ENCODE results near the gene HRAS.
"Not testable (repeated sequence)": the region's sequence is repeated elsewhere in the genome, so short reads cannot be mapped to it uniquely, and the experiment has no call there.

Gene HRAS

DNA sequence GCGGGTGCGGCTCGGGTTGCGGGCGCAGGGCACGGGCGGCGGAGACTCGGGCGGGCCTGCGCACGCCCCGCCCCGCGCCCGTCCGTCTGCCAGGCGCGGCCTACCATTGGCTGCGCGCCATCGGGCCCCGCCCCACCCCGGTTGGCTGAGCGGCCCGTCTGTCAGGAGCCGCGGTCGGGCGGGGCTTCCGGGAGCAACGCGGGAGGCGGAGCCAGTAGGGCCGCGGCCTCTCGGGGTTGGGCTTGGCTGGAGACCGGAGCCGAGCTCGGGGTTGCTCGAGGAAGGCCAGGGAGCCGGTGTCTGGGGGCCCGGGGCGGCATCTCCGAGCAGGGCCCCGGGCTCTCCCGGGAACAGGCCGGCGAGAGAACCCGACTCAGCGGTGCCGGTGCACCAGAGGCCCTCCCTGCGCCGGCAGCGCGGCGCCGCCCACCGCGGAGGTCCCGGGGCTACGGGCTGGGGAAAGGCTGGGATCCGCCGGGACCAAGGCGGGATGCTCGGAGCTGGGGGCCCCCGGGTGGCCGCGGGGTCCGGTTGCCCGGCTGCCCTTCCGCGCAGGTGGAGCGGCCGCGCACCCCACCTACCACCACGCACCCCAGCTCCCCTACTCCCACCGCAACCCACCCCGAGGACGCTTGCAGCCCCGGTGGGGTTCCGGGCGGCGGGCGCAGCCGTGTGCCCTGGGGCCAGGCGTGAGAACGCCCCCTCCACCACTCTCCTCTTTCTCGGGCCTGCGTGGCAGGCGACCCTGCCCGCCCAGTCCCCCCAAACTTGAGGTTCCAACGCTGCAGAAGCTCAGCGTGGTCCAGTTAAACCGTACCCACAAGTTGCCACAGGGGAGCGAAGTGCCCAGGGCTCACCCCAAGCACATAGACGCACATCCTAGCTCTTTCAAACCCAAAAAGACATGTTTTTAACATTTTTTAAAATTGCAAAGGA, at the start of gene HRAS:
TSS of gene HRAS (minus strand) at position 58 of the 936 bp plus-strand sequence.
- FAIRE-seq = peak; percentile 92

DNA sequence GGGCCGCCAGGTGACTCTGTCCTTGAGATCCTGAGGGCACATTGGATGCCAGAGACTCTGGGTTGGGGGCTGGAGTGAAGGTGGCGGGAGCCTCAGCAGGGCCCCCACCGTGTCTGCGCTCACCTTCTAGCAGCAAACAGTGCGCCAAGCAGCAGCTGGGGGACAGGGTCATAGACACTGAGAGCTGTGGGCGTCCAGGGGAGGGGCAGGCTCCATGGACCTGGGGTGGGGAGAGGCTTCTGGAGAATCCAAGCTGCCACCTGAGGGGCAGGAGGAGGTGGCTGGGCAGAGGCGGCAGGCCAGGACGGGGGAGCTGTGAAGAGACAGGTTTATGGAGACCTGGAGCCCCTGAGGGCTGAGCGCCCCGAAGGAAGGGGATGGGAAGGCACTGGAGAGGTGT, 48.9 kb upstream of the HRAS start:
- FAIRE-seq (no peak), DNase-seq (ENCODE audit: insufficient read length, low spot score) (no peak)

More for the DNA sequence above, at the start of gene HRAS:
- DNase-seq (ENCODE audit: insufficient read length, low spot score) = peak; percentile 99

DNA sequence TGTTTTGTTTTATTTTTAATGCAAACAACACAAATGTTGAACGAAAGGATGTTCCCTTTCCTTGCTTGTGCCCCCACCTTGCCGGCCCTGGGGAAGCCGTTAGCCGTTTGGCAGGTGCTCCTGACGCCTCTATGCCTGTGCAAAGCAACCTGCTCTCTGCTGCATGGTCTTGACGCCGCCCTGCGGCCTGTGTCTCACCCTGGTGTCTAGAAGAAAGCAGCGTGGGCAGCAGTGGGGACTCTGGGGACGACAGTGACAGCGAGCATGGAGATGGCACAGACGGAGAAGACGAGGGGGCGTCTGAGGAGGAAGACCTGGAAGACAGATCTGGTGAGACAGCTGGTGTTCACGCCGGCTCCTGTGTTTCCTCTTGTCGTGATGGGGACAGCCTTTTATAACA, 46.4 kb upstream of the HRAS start:
- DNase-seq (ENCODE audit: insufficient read length, low spot score) = no peak
- no peak for FAIRE-seq

DNA sequence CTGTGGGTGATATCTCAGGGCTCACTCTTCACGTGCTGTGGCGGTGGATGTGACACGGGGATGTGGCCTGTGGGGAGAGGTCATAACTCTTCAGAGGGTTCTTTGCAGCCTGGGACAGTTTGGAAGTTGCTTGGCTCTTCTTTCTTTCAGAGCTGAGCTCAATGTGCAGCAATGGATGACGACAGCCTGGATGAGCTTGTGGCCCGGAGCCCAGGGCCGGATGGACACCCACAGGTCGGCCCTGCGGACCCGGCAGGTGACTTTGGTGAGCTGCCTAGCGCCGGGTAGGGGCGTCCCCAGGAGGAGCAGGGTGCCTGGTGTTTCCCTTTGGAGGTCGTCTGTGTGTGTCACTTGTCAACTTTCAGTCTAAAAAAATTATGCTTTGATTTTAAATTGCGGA, 46.0 kb upstream of the HRAS start:
- no peak for DNase-seq (ENCODE audit: insufficient read length, low spot score)

DNA sequence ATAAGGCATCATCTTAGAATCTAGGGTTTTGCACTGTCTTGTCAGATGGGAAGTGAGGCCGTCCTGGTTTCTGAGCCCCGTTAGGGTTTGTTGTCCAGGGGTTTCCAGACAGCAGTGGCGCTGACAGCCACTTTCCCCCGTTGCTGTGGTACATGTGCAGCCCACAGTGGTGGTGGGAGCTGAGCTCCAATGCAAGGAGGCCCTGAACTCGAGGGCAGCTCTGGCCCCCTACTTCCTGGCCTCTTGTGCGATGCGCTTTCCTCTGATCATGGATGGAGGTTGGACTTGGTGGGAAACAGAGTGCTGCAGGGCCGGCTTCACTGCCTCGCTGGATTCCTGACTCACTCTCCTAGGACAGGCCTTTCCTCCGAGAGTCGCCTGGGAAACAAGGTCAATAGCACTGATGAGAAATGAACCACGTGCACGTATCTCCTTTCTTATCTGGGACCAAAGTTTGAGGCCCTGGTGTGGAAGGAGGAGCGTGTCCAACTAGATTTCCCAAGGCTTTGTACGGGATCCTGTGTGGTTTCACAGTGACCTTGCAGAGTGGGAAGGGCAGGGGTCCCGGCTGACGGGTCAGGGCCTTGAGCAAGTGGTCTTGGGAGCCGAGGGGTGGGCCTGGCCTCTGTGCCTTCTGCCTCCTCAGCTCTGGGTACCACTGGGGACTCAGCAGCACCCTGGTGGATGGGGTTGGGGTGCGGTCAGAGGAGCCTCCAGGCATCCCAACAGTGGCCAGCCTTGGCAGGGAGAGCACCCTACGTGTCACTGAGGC, 44.6 kb upstream of the HRAS start:
- DNase-seq (ENCODE audit: insufficient read length, low spot score) (no peak), FAIRE-seq (no peak)

More for the DNA sequence above, 46.0 kb upstream of the HRAS start:
- no peak for FAIRE-seq

DNA sequence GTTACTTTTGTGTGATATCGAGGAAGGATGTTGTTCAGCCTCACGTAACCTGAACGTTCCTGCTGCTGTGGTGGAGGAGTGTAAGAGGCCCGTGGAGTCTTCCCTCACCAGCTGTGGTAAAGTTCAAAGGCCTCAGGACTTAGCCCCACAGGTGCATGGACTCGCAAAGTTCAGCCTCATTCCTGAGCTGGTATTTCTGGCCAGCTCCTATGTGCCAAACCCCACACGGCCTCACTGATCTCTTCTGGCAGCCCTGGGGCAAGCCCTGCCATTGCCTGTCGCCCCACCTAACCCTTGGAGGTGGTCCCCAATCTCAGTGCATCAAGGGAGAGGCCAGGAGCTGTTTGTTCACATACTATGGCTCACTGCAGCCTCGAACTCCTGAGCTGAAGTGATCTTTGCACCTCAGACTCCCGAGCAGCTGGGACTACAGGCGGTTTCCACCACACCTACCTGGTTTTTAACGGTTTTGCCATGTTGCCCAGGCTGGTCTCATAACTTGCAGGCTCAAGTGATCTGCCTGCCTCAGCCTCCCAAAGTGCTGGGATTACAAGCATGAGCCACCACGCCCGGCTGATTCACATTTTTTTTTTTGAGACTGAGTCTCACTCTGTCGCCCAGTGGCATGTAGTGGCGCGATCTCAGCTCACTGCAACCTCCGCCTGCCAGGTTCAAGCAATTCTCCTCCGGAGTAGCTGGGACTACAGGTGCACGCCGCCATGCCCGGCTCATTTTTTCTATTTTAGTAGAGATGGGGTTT, 43.1 kb upstream of the HRAS start:
- DNase-seq (ENCODE audit: insufficient read length, low spot score) = no peak
- FAIRE-seq = no peak

DNA sequence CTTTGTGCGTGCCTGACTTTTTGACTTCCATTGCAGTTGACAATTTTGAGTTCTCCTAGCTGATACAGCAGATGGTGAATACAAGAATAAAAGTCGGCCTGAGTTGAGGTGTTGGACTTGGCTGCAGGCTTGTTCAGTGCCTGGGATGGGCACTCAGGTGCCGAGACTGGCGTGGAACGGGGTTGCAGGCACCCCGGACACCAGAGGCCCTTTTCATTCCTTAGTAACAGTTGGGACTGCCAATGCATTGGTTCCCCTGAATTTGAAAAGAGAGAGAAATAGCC, 42.2 kb upstream of the HRAS start:
- DNase-seq (ENCODE audit: insufficient read length, low spot score) (no peak), FAIRE-seq (no peak)

DNA sequence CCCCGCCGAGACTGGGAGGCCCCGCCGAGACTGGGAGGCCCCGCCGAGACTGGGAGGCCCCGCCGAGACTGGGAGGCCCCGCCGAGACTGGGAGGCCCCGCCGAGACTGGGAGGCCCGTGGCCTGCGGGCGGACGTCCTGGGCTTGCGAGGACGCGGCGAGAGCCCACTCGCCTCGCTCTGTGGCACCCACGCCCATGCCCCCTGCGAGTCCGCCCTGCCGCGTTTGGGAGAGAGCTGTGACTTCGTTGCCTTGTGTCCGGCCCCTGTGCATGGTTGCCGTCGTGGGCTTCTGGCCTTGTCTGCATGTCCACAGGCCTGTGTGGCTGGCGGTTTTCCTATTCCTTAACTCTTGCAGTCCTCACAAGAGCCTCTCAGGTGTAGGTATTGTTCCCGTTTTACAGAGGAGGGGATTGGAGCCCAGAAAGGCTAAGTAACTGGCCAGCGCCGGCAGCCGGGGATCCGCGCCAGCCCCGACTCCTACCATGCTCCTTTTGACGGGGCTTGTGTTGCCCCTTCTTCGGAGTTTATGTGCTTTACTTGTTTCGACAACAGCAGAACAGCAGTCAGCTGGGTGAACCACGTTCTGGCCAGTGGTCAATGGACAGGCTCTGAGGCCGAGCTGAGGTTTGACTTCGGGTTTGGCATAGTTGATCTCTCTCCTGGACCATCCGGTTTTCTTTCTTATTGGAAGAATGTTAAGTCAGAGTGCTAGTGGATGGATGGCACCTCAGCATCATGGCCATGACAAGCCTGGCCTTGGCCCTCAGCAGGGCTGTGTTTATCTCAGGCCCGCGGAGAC, 41.6 kb upstream of the HRAS start:
- FAIRE-seq (peak; percentile 48), DNase-seq (ENCODE audit: insufficient read length, low spot score) (no peak)

DNA sequence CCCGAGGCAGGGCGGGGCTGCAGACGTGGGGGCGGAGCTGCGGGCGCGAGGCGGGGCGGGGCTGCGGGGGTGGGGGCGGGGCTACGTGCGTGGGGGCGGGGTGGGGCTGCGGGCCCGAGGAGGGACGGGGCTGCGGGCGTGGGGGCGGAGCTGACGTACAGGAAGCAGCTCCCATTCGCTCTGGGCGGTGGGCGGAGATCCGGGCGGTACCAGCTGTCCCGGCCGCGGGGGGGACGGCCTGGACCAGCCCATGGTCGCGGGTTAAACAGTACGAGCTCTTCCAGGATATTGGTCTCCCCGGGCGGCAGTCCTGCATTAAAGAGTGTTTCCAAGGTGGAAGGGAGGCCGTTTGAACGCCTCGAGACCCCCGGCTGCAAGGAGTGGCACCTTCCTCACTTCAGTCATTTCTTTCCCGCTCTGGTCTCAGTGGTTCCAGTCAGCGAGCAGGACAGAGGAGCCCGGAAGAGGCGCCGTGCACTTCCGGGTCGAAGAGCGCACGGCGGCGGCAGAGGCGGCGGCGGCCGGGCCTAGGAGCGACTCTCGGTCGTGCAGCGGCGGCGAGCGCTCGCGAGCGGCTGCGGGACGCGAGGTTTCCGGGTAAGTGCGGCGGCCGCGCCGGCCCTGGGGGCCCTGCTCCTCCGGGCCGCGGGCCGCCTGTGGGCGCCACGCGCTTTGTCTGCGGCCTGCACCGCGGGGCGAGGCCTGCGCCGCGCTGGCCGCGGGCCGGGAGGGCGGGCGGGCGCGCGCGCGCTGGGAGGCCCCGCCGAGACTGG, 40.8 kb upstream of the HRAS start, which contains the start of gene PHRF1:
TSS of gene PHRF1 (plus strand) at position 475 of the 773 bp plus-strand sequence. CDS start 5,043 bp downstream, outside the sequence.
- peak; percentile 97 for FAIRE-seq

DNA sequence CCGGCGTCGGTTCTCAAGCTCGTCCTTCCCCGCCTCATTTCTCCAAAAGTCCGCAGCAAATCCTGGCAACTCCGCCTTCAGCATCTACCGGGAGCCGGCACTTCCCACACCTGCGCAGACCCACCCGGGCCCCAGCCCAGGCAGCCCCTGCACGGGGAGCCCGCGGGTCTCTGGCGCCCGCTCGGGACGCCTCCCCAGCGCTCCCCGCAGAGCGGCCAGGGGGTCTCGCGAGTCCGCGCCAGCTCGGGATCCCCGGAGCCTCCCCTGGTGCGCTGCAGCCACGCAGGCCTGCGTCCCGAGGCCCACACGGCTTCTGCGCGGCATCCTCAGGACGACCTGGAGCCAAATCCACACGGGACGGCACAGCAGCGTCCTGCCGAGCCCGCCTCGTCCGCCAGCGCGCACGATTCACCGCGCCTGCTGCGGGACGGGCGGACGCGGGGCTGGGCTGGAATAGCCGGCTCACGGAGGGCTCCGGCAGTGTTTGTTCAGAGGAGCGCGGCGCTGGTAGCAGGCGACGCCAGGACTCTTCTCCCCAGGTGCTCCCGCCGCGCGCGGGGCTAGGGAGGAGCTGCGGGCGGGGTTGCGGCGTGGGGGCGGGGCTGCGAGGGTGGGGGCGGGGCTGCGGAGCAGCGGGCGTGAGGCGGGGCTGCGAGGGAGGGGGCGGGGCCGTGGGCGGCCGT, 40.1 kb upstream of the HRAS start:
- DNase-seq (ENCODE audit: insufficient read length, low spot score) = peak; percentile 77
- FAIRE-seq = no peak

More for the DNA sequence above, 40.8 kb upstream of the HRAS start, which contains the start of gene PHRF1:
- peak; percentile 100 for DNase-seq (ENCODE audit: insufficient read length, low spot score)

DNA sequence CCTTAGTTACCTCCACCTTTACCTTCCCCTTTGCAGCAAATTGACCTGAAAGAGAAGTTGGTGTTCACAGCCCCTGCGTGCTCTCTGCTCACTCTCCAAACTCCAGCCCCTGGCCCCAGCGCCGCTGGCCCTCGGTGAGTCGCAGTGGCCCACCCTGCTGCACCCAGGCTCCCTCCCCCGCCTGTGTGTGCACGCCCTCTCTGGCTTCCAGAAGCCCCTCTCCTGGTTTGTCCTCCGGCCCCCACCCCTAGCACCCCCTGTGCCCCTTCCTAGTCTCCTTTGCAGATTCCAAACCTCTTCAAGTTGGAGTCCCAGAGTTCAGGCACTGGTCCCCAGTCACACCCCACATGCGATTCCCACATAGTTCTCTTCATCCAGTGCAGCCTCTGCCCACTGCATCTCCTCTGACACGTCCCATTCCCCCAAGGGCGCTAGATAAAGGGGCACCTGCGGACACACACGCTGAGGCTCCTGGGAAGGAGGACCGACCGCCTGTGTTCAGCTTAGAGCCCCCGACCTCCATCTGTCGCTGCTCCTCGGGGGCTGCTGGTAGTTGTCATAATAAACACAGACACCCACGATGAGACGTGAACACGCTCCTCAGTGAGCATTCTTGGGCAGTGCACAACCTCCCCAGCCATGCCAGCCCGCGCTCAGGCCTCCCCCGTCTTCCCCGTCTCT, 39.4 kb upstream of the HRAS start:
- peak; percentile 67 for FAIRE-seq
- no peak for DNase-seq (ENCODE audit: insufficient read length, low spot score)

DNA sequence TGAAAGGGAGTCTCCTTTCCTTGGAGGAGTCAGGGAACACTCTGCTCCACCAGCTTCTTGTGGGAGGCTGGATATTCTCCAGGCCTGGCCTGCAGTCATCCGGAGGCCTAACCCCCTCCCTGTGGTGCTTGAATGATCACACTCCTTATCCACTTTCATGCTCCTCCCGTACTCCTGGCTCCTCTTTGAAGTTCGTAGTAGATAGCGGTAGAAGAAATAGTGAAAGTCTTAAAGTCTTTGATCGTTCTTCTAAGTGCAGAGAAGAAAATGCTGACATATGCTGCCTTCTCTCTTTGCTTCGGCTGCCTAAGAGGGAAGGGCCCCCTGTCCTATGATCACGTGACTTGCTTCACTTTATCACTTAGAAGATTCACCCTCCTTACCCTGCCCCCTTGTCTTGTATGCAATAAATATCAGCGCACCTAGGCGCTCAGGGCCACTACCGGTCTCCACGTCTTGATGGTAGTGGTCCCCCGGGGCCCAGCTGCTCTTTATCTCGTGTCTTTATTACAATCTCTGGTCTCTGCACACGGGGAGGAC, 38.7 kb upstream of the HRAS start:
- not testable (repeated sequence) for DNase-seq (ENCODE audit: insufficient read length, low spot score); FAIRE-seq

DNA sequence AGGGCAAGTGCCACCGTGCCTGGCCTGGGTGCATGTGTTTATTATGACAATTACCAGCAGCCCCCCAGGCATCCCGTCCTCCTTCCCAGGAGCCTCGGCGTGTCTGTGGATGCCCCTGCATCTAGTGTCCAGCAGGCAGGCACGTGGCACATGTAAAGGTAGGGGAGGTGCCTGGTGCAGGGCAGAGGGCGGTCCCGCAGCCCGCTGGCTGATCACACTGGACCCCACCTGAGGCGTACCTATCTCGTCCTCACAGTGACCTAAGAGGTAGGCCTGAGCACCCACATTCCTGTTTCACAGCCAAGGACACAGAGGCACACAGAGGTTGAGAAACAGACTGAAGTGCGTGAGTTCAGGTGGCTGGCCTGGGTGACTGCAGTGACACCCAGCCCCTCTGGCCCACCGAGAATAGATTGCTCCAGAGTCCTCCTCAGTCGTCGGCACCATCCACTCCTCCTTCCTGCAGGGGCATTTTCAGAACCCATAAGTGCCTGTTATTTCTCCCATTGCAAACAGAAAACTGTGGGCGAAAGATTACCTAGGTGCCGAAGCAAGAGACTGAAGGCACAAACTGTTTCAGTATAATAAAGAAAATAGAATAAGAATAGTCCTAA, 37.9 kb upstream of the HRAS start:
- no peak for FAIRE-seq
- no peak for DNase-seq (ENCODE audit: insufficient read length, low spot score)

DNA sequence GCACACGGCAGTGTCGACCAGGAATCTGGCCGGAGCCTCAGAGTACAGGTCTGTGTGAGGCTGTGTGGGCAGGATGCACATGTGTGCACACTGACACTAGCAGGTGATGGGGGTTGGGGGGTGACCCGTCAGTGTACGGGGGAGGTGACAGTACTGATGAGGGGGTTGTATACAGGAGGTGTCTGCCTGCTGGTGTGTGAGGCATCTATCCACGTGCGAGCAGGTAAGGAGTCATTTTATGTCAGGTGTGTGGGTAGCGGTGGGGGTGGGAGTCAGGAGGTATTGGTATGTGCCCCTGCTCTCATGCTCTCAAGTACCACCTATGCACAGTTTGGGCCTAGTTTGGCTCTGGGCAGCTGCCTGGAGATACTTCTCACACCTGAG, 36.4 kb upstream of the HRAS start:
- FAIRE-seq (no peak), DNase-seq (ENCODE audit: insufficient read length, low spot score) (no peak)

DNA sequence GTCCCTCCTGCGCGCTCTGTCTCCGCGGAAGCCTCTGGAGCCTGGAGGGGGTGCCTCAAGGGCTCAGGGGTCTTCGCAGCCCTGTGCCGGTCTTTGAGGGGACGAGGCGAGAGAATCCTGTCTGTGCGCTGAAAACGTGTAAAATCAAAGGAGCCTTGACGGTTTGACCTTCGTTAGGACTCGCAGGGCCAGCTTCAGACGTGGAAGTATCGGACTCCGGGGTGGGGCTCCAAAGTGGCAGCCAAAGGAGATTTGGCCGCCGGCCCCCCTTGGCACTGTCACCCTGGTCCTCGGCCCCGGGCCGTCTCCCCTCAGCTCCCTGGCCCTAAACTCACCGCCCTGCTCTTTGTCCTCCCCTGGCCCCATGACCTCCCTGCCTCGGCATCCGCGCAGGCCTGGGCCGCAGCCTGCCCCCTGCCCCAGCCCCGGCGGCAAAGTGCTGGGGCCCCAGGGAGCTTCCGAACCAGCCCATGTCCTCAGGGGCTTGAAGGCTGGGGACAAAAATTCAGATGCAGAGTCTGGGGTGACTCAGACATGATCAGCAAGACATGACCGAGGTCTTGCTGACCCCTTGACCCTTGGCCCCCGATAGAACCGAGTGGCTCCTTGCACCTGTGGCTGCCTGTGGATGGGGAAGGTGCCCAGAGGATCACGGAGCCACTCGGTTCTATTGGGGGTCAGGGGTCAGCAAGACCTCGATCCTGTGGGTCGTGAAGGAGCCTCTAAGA, 33.9 kb upstream of the HRAS start:
- no peak for DNase-seq (ENCODE audit: insufficient read length, low spot score)
- FAIRE-seq = peak; percentile 63

DNA sequence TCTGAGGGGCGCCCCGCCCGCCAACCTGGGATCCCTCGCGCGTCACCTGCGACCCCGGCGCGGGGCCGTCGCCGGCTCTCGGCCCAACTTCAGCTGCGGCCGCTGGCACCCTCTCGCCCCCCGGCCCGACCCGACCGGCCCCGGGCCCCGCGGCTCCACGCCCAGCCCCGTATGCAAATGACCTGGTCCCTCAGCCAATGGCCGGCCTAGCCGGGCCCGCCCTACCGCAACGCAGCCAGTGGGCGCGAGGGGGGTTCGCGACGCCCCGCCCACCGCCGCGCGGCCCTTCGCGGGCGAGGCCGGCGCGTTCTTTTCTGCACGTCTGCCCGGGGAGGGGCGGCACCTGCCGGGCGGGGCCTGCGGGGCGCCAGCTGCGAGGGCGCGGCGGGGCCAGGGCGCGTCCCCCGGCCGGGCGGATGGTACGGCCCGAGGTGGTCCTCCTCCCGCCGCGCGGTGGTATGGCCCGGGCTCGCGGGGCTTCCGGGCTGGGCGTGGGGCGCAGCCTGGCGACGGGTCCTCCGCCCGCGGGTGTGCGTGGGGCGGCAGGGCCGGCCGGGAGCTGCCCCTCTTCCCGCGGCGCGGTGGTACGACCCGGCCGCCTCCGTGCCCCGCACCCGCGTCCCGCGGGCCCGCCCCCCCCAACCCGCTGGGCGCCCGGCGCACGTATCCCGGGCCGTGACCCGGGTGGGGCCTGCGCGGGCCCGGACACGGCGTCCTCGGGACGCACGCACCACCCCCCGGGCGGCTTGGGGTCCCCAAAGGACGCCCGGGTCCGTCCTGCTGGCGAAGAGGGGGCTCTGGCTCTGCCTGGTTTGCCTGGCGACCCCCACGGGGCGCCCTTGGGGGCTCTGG, 33.2 kb upstream of the HRAS start:
- DNase-seq (ENCODE audit: insufficient read length, low spot score) (peak; percentile 100), FAIRE-seq (peak; percentile 70)
